Thyroid gland (tissue), 4 donors: ENCODE results near the gene ANGPT4.

ENCODE experiments used
- CTCF ChIP-seq, 6 experiments: fragments of 200-600 bp in 3 of 6; fragments of 450-650 bp in 3 of 6; sonication (generic) in 3 of 6; IDR thresholded peaks; one replicate each; pipeline ENCODE4 v1.5.1; 2016 to 2019; ENCODE audit warnings: antibody characterized with exemption in 6 of 6, mild to moderate bottlenecking in 2 of 6, inconsistent platforms in 1 of 6, moderate library complexity in 1 of 6
- POLR2A ChIP-seq, 2 donors: fragments of 450-650 bp; IDR thresholded peaks; one replicate each; pipeline ENCODE4 v1.6.1; 2017; ENCODE audit warnings: antibody characterized with exemption in 2 of 2, mild to moderate bottlenecking in 2 of 2, moderate library complexity in 1 of 2

- no peak for TF ChIP-seq CTCF (IDR thresholded peaks at IDR 0.05)
- TF ChIP-seq POLR2A (IDR thresholded peaks at IDR 0.05): no peak
Measured at GRCh38 chr20:836190-836589, 79.9 kb downstream of the ANGPT4 start.
